ENCODE results near the gene SLC12A3. TPM values are rescaled to one million over a fixed set of nuclear protein-coding genes. Genes with fewer than 3 reads are reported as not detected.
A peak's percentile ranks its signal among the peaks of the same experiment; 100 is the strongest.

SLC12A3 gene
- polyA plus RNA-seq, 3 donors, result 0.03 TPM; not detected in 2

DNA sequence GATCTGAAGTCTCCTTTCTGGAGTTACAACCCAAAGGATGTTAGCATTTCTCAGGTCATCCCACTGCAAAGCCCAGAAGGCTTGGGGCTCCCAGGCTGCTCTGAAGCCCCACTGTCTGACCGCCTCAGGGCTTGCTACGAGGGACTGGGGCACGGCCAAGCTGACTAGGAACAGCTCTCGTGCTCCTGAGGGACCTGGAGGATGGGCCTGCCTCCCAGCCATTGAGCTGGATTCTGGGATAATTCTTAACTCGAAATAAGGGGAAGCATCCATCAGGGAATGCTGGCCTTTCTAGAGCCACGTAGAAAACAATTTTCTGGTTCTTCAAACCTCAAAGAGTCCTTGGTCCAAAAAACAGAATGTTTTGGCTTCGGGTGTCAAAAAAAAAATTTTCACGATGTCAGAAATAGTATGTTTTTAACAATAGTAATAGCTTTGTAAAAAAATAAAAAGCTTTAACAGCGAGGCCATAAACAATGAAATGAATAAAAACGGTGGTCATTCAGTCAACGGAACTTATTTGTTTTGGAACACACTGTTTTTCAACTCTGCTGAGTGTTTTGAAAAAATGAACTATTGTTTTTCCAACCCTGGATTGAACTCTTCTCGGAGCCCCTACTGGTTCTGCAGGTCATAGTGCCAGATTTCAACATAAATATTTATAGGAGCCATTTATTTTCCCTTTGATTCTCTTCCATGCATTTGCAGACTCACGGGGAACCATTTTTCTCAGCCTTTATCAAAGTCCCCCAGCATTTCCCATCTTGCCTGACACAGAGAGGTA lies 50.5 kb downstream of the SLC12A3 start:
- H3K27me3 Mint-ChIP-seq (ENCODE audit: low read depth in 3 of 3), result peaks cover 6 to 12% (median 8%) of the 10 kb centered on the region in 3 donors
- Histone ChIP-seq H3K4me3 (replicated peaks in 1 of 3; ENCODE audit: low read depth in 2 of 3, low read length in 3 of 3) (no peak overlapping the region), H4K20me1 (ENCODE audit: insufficient read depth, low read length) (no peaks in the 10 kb centered on the region), H2AFZ (ENCODE audit: insufficient read depth, low read depth, low read length, poor library complexity, severe bottlenecking) (no peak overlapping the region), H3K9me3 (replicated peaks in 1 of 2; ENCODE audit: control insufficient read depth in 1 of 2, insufficient read depth in 1 of 2, low read length in 2 of 2) (no peaks in the 10 kb centered on the region), H3K27me3 (ENCODE audit: control insufficient read depth in 2 of 2, insufficient read depth in 2 of 2, low read length in 2 of 2) (no peaks in the 10 kb centered on the region), H3K4me2 (replicated peaks; ENCODE audit: extremely low read depth, low read length, poor library complexity, severe bottlenecking) (no peak overlapping the region), H3K27ac (ENCODE audit: low read depth in 1 of 2, low read length in 2 of 2) (no peak overlapping the region), H3K4me1 (ENCODE audit: control insufficient read depth in 1 of 2, insufficient read depth in 2 of 2, low read length in 2 of 2) (peaks cover 56% of the 10 kb centered on the region in 2 donors), H3K9ac (ENCODE audit: insufficient read depth, low read length, poor library complexity, severe bottlenecking) (no peak overlapping the region), H3K36me3 (replicated peaks in 1 of 2; ENCODE audit: control insufficient read depth in 1 of 2, insufficient read depth in 2 of 2, low read length in 2 of 2) (no peaks in the 10 kb centered on the region), H3K79me2 (ENCODE audit: insufficient read depth, low read length) (no peaks in the 10 kb centered on the region)
- 96% methylated on average over 8 of the region's 13 CpGs for WGBS (ENCODE audit: insufficient coverage)
- TF ChIP-seq, protein P1, sequence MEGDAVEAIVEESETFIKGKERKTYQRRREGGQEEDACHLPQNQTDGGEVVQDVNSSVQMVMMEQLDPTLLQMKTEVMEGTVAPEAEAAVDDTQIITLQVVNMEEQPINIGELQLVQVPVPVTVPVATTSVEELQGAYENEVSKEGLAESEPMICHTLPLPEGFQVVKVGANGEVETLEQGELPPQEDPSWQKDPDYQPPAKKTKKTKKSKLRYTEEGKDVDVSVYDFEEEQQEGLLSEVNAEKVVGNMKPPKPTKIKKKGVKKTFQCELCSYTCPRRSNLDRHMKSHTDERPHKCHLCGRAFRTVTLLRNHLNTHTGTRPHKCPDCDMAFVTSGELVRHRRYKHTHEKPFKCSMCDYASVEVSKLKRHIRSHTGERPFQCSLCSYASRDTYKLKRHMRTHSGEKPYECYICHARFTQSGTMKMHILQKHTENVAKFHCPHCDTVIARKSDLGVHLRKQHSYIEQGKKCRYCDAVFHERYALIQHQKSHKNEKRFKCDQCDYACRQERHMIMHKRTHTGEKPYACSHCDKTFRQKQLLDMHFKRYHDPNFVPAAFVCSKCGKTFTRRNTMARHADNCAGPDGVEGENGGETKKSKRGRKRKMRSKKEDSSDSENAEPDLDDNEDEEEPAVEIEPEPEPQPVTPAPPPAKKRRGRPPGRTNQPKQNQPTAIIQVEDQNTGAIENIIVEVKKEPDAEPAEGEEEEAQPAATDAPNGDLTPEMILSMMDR (IDR thresholded peaks at IDR 0.05), result no peak
- no peak for DNase-seq
- H3K9me3 Mint-ChIP-seq, result peaks cover 0 to 2% (median 0%) of the 10 kb centered on the region in 7 donors
- H3K4me1 Mint-ChIP-seq, result peaks cover 71% of the 10 kb centered on the region
- H3K4me3 Mint-ChIP-seq, result no peak overlapping the region
- H3K27ac Mint-ChIP-seq, result peak overlapping the region in 3 of 7 donors; percentile 15 to 94 (median 43)
- intact Hi-C loops (cut with micrococcal nuclease), result no loop called here
- peaks cover 3 to 10% of the 10 kb centered on the region in 2 donors for H3K36me3 Mint-ChIP-seq

DNA sequence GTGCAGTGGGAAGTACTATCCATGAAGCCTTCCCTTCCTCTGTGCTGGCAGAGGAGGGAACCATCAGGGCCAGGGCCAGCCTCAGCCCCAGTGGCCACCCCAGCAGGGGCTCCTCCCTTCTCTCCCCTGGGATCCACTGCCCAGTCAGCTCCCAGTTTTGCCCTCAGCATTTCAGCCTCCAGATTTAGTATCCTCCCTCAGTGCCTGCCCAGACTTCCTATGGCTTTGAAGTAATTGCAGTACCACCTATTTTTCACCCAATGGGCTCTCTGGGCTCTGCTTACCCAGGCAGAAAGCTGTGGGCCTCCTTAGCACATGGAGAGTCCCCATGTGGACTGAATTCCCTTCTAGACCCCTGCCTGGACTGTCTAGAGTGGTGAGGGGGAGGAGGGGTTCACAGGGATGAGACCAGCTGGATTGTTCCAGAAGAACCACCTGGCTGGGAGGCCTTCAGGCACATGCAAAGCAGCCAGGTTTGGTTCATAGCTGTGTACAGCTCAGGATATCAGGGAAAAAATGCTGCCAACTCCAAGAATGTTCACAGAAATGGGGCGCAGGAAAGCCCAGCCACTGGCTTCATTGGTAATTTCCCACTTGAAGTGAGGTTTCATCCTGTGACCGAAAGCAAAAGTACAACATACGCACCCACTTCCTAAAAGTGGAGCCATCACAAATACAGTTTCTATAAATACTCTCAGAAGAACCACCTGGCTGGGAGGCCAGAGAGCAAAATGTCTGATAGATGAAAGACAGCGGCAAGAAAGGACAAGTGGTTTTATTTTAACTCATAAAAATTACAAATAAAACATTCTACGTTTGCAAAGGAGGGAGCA lies 51.8 kb downstream of the SLC12A3 start:
- peak overlapping the region; percentile 43 for H2AFZ ChIP-seq (ENCODE audit: insufficient read depth, low read depth, low read length, poor library complexity, severe bottlenecking)
- H3K4me3 Mint-ChIP-seq, result peak overlapping the region in 1 of 2 donors; percentile 68
- H3K27ac Mint-ChIP-seq, result peak overlapping the region; percentile 84 to 94 (median 92)
- peaks cover 0 to 2% (median 0%) of the 10 kb centered on the region in 7 donors for H3K9me3 Mint-ChIP-seq
- H3K4me2 ChIP-seq (replicated peaks; ENCODE audit: extremely low read depth, low read length, poor library complexity, severe bottlenecking), result peak overlapping the region; percentile 51
- H3K4me1 Mint-ChIP-seq, result peaks cover 62% of the 10 kb centered on the region
- H3K4me3 ChIP-seq (replicated peaks in 1 of 3; ENCODE audit: low read depth in 2 of 3, low read length in 3 of 3), result peak overlapping the region in 1 of 3 experiments; percentile 41
- H3K9me3 ChIP-seq (replicated peaks in 1 of 2; ENCODE audit: control insufficient read depth in 1 of 2, insufficient read depth in 1 of 2, low read length in 2 of 2), result no peaks in the 10 kb centered on the region
- no peaks in the 10 kb centered on the region for H3K36me3 ChIP-seq (replicated peaks in 1 of 2; ENCODE audit: control insufficient read depth in 1 of 2, insufficient read depth in 2 of 2, low read length in 2 of 2)
- intact Hi-C loops (cut with micrococcal nuclease), result no loop called here
- peak overlapping the region; percentile 88 to 92 for H3K27ac ChIP-seq (ENCODE audit: low read depth in 1 of 2, low read length in 2 of 2)
- no peaks in the 10 kb centered on the region for H4K20me1 ChIP-seq (ENCODE audit: insufficient read depth, low read length)
- H3K27me3 ChIP-seq (ENCODE audit: control insufficient read depth in 2 of 2, insufficient read depth in 2 of 2, low read length in 2 of 2), result no peaks in the 10 kb centered on the region
- peak; percentile 59 to 89 (median 64) for DNase-seq
- WGBS (ENCODE audit: insufficient coverage), result 0% methylated on average over 1 of the region's 5 CpGs
- peaks cover 11 to 15% (median 13%) of the 10 kb centered on the region in 3 donors for H3K27me3 Mint-ChIP-seq (ENCODE audit: low read depth in 3 of 3)
- peaks cover 44% of the 10 kb centered on the region in 2 donors for H3K4me1 ChIP-seq (ENCODE audit: control insufficient read depth in 1 of 2, insufficient read depth in 2 of 2, low read length in 2 of 2)
- H3K9ac ChIP-seq (ENCODE audit: insufficient read depth, low read length, poor library complexity, severe bottlenecking), result peak overlapping the region; percentile 23
- no peaks in the 10 kb centered on the region for H3K79me2 ChIP-seq (ENCODE audit: insufficient read depth, low read length)
- peaks cover 3 to 10% of the 10 kb centered on the region in 2 donors for H3K36me3 Mint-ChIP-seq
- TF ChIP-seq, protein P1 (IDR thresholded peaks at IDR 0.05), result no peak

All from CD14-positive monocyte (primary cell).